Endometrial microvascular endothelial cells (primary cell): ENCODE results near the gene FMN2. TPM values are rescaled to one million over a fixed set of nuclear protein-coding genes. Genes with fewer than 3 reads are reported as not detected.

Experiments used
- in situ Hi-C: cut with HindIII; loops from 2 replicates; pipeline ENCODE4 v1.10.0; 2017; ENCODE audit warnings: low sequenced_read_pairs, low pct_unique_long_range_greater_than_20kb; ENCODE audit errors: inconsistent ontology term
- total RNA-seq: library from RNA; depleted of rRNA; stranded (reverse); fragments of >200 nt; gene quantifications from one replicate; pipeline ENCODE4 v1.2.3, GENCODE V29; 2015; ENCODE audit errors: inconsistent ontology term

FMN2 gene
- total RNA-seq, 1 donor from 2014 or later = 0.93 TPM

GRCh38 chr1:240522122-240522822 lies 430.6 kb downstream of the FMN2 start:
- in situ Hi-C loops = no loop called here

- in situ Hi-C loops = no loop called here
These were observed 432.8 kb downstream of the FMN2 start for GRCh38 chr1:240524356-240525069.
